ENCODE measurements around the gene PDCD1LG2. TPM values are rescaled to one million over a fixed set of nuclear protein-coding genes. Genes with fewer than 3 reads are reported as not detected.
"Not testable (repeated sequence)": the region's sequence is repeated elsewhere in the genome, so short reads cannot be mapped to it uniquely, and the experiment has no call there.

PDCD1LG2 gene
- total RNA-seq (1 to 10 TPM; 1.2 to 2.5 TPM), polyA plus RNA-seq (1 to 10 TPM in 1 of 2 donors, under 1 TPM in 1; 0.46 to 1.4 TPM)

GRCh38 chr9:5510360-5510931 is at the start of gene PDCD1LG2:
Gene PDCD1LG2, plus strand, starts transcription at chr9:5510531. Its CDS starts 12,016 bp downstream, at chr9:5522547.
- WGBS: 50% methylated on average over 4 of the region's 4 CpGs
- no peak for TF ChIP-seq HNF4G (IDR thresholded peaks at IDR 0.05)
- peak in 1 of 2 donors; percentile 21 for TF ChIP-seq JUND (IDR thresholded peaks at IDR 0.05)
- Histone ChIP-seq H3K36me3 (ENCODE audit: control insufficient read depth in 4 of 4, insufficient read depth in 3 of 4, low read depth in 1 of 4, low read length in 3 of 4) (no peaks in the 10 kb centered on the region), H3K27me3 (ENCODE audit: control insufficient read depth in 4 of 4, insufficient read depth in 4 of 4, low read length in 3 of 4) (no peaks in the 10 kb centered on the region), H3K9ac (ENCODE audit: low read depth in 1 of 2, low read length in 2 of 2) (no peak within 1 kb of the TSS), H3K4me1 (ENCODE audit: control insufficient read depth in 4 of 4, insufficient read depth in 4 of 4, low read length in 3 of 4) (peaks cover 0 to 2% (median 0%) of the 10 kb centered on the region in 4 donors), H3K27ac (ENCODE audit: low read depth in 1 of 2, low read length in 2 of 2) (peak within 1 kb of the TSS; percentile 46 to 62), H3K9me3 (ENCODE audit: control insufficient read depth in 4 of 4, low read length in 3 of 4) (no peaks in the 10 kb centered on the region), H3K4me3 (ENCODE audit: low read depth in 1 of 3, low read length in 3 of 3) (peak within 1 kb of the TSS in 1 of 3 donors; percentile 10)
- no peak for DNase-seq (ENCODE audit: low spot score)

GRCh38 chr9:5464831-5465330 is 45.5 kb upstream of the PDCD1LG2 start:
- not testable (repeated sequence) for H3K4me3 ChIP-seq (ENCODE audit: low read depth in 1 of 3, low read length in 3 of 3); H3K27me3 ChIP-seq (ENCODE audit: control insufficient read depth in 4 of 4, insufficient read depth in 4 of 4, low read length in 3 of 4); H3K4me1 ChIP-seq (ENCODE audit: control insufficient read depth in 4 of 4, insufficient read depth in 4 of 4, low read length in 3 of 4); H3K27ac ChIP-seq (ENCODE audit: low read depth in 1 of 2, low read length in 2 of 2); DNase-seq (ENCODE audit: low spot score); H3K9ac ChIP-seq (ENCODE audit: low read depth in 1 of 2, low read length in 2 of 2); H3K9me3 ChIP-seq (ENCODE audit: control insufficient read depth in 4 of 4, low read length in 3 of 4)
- H3K36me3 ChIP-seq (ENCODE audit: control insufficient read depth in 4 of 4, insufficient read depth in 3 of 4, low read depth in 1 of 4, low read length in 3 of 4): peaks cover 0 to 22% (median 8%) of the 10 kb centered on the region in 4 donors
- WGBS: 87% methylated on average over 4 of the region's 4 CpGs

GRCh38 chr9:5466005-5466404 is 44.3 kb upstream of the PDCD1LG2 start:
- peaks cover 0 to 22% (median 8%) of the 10 kb centered on the region in 4 donors for H3K36me3 ChIP-seq (ENCODE audit: control insufficient read depth in 4 of 4, insufficient read depth in 3 of 4, low read depth in 1 of 4, low read length in 3 of 4)
- 77% methylated on average over 1 of the region's 1 CpG for WGBS
- no peak for DNase-seq (ENCODE audit: low spot score)

More at GRCh38 chr9:5466005-5466404, 44.3 kb upstream of the PDCD1LG2 start:
- Histone ChIP-seq H3K9ac (ENCODE audit: low read depth in 1 of 2, low read length in 2 of 2) (no peak overlapping the region), H3K4me3 (ENCODE audit: low read depth in 1 of 3, low read length in 3 of 3) (no peak overlapping the region), H3K27ac (ENCODE audit: low read depth in 1 of 2, low read length in 2 of 2) (no peak overlapping the region), H3K27me3 (ENCODE audit: control insufficient read depth in 4 of 4, insufficient read depth in 4 of 4, low read length in 3 of 4) (no peaks in the 10 kb centered on the region), H3K9me3 (ENCODE audit: control insufficient read depth in 4 of 4, low read length in 3 of 4) (no peaks in the 10 kb centered on the region), H3K4me1 (ENCODE audit: control insufficient read depth in 4 of 4, insufficient read depth in 4 of 4, low read length in 3 of 4) (no peaks in the 10 kb centered on the region)
- TF ChIP-seq SP1 (IDR thresholded peaks at IDR 0.05): no peak
- TF ChIP-seq HNF4A (conservative IDR thresholded peaks at IDR 0.05): no peak
- TF ChIP-seq NR2F2 (IDR thresholded peaks at IDR 0.05): no peak
- no peak for TF ChIP-seq FOXA1 (IDR thresholded peaks at IDR 0.05)
- TF ChIP-seq HNF4G (IDR thresholded peaks at IDR 0.05): no peak
- TF ChIP-seq MAX (IDR thresholded peaks at IDR 0.05): no peak
- TF ChIP-seq CTCF (IDR thresholded peaks at IDR 0.05; ENCODE audit: low read depth, low read length, missing input control): no peak
- TF ChIP-seq FOXA2 (IDR thresholded peaks at IDR 0.05): no peak
- TF ChIP-seq RXRA (IDR thresholded peaks at IDR 0.05): no peak
- TF ChIP-seq REST (IDR thresholded peaks at IDR 0.05): no peak
- TF ChIP-seq RAD21 (IDR thresholded peaks at IDR 0.05): no peak
- TF ChIP-seq GABPA (IDR thresholded peaks at IDR 0.05 in 1 of 2, conservative IDR thresholded peaks at IDR 0.05 in 1 of 2): no peak
- no peak for TF ChIP-seq EGR1 (IDR thresholded peaks at IDR 0.05; ENCODE audit: low read depth in 2 of 2)
- TF ChIP-seq ATF3 (IDR thresholded peaks at IDR 0.05): no peak
